Skeletal muscle tissue (tissue), 4 donors: ENCODE results near the gene TEC. TPM values are rescaled to one million over a fixed set of nuclear protein-coding genes. Genes with fewer than 3 reads are reported as not detected.
"Not testable (repeated sequence)": the region's sequence is repeated elsewhere in the genome, so short reads cannot be mapped to it uniquely, and the experiment has no call there.

Experiments
- H3K27ac ChIP-seq: one replicate; pipeline ENCODE4 v1.7.0; 2013; ENCODE audit warnings: mild to moderate bottlenecking, low read depth, low read length, inconsistent platforms
- H3K27me3 ChIP-seq, 3 donors: one replicate each; pipeline ENCODE4 v1.7.0; 2013; ENCODE audit warnings: low read length in 3 of 3; ENCODE audit not compliant: control insufficient read depth in 3 of 3, insufficient read depth in 3 of 3
- H3K36me3 ChIP-seq, 3 donors: one replicate each; pipeline ENCODE4 v1.7.0; 2013; ENCODE audit warnings: low read length in 3 of 3; ENCODE audit not compliant: control insufficient read depth in 3 of 3, insufficient read depth in 3 of 3
- H3K4me1 ChIP-seq, 3 donors: one replicate each; pipeline ENCODE4 v1.7.0; 2013; ENCODE audit warnings: low read length in 3 of 3, mild to moderate bottlenecking in 3 of 3; ENCODE audit not compliant: control insufficient read depth in 3 of 3, insufficient read depth in 3 of 3
- H3K4me3 ChIP-seq, 3 donors: one replicate each; pipeline ENCODE4 v1.7.0; 2013; ENCODE audit warnings: low read length in 3 of 3
- H3K9ac ChIP-seq, 3 donors: one replicate each; pipeline ENCODE4 v1.7.0; 2013; ENCODE audit warnings: low read length in 3 of 3, mild to moderate bottlenecking in 3 of 3, moderate library complexity in 2 of 3, low read depth in 1 of 3
- H3K9me3 ChIP-seq, 3 donors: one replicate each; pipeline ENCODE4 v1.7.0; 2013; ENCODE audit warnings: low read length in 3 of 3; ENCODE audit not compliant: control insufficient read depth in 3 of 3
- total RNA-seq: library from RNA; depleted of rRNA; stranded (reverse); fragments of >200 nt; gene quantifications from one replicate; pipeline ENCODE4 v1.2.3, GENCODE V29; 2014
- donor health status: Osteomylitis.

TEC gene
- total RNA-seq, 1 donor from 2014 or later, result 0.52 TPM

DNA sequence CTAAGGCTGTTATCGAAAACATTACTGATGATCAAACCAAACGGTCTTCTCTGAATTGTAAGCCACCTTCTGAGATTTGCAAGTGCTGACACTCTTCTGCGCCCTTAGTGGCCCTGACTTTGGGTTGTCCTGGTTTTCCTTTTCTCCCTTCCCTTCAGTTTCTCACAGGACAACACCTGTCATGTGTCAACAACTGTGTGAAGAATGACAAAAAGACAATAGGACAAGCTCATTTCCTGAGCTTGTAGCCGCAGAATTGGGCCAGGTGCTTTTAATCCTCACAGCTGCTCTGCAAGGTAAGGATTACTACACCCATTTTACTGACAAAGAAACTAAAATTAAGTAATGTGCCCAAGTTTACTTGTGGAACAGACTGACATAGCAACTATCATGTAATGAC is 90.7 kb downstream of the TEC start:
- H3K36me3 ChIP-seq, result no peaks in the 10 kb centered on the region
- H3K9ac ChIP-seq, result no peak overlapping the region
- no peak overlapping the region for H3K27ac ChIP-seq
- no peaks in the 10 kb centered on the region for H3K27me3 ChIP-seq
- no peak overlapping the region for H3K4me3 ChIP-seq
- no peaks in the 10 kb centered on the region for H3K4me1 ChIP-seq
- H3K9me3 ChIP-seq, result no peaks in the 10 kb centered on the region

GRCh38 chr4:48175806-48176205 is 93.8 kb downstream of the TEC start:
- H3K4me1 ChIP-seq, result peaks cover 0 to 3% (median 0%) of the 10 kb centered on the region in 3 donors
- no peaks in the 10 kb centered on the region for H3K36me3 ChIP-seq
- H3K4me3 ChIP-seq, result no peak overlapping the region
- no peaks in the 10 kb centered on the region for H3K9me3 ChIP-seq
- no peak overlapping the region for H3K9ac ChIP-seq
- no peak overlapping the region for H3K27ac ChIP-seq
- H3K27me3 ChIP-seq, result no peaks in the 10 kb centered on the region

- Histone ChIP-seq H3K4me3 (no peak overlapping the region), H3K27ac (no peak overlapping the region)
Measured at GRCh38 chr4:48175328-48175727, 94.3 kb downstream of the TEC start.

GRCh38 chr4:48173056-48173991 is 96.3 kb downstream of the TEC start:
- Histone ChIP-seq H3K27me3 (no peaks in the 10 kb centered on the region), H3K4me1 (peaks cover 0 to 7% (median 3%) of the 10 kb centered on the region in 3 donors), H3K9ac (no peak overlapping the region), H3K9me3 (no peaks in the 10 kb centered on the region), H3K27ac (no peak overlapping the region), H3K4me3 (no peak overlapping the region), H3K36me3 (peaks cover 0 to 1% (median 0%) of the 10 kb centered on the region in 3 donors)

More at GRCh38 chr4:48175328-48175727, 94.3 kb downstream of the TEC start:
- H3K9me3 ChIP-seq, result no peaks in the 10 kb centered on the region
- H3K27me3 ChIP-seq, result no peaks in the 10 kb centered on the region
- H3K36me3 ChIP-seq, result no peaks in the 10 kb centered on the region
- H3K4me1 ChIP-seq, result peaks cover 0 to 3% (median 0%) of the 10 kb centered on the region in 3 donors
- no peak overlapping the region for H3K9ac ChIP-seq

DNA sequence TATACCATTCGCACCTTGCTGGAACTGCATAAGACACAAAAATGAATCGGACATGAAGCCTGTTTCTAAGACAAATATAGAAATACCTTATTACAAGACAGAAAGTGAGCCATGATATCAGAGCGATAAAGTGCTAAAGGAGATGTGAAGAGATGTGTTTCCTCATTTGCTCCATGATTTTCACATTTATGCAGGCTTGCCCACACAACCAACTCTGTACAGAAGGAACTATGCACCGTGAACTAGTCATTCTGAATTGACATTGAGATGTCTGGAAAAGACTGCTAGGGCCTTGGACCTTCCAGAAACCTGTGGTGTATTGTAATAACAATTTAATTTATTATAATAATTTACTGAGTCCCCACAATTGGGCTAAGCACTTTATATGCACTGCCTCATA is 97.0 kb downstream of the TEC start:
- Histone ChIP-seq H3K36me3 (peaks cover 0 to 1% (median 0%) of the 10 kb centered on the region in 3 donors), H3K9me3 (no peaks in the 10 kb centered on the region), H3K4me3 (no peak overlapping the region), H3K4me1 (peaks cover 0 to 7% (median 3%) of the 10 kb centered on the region in 3 donors), H3K27me3 (no peaks in the 10 kb centered on the region), H3K27ac (no peak overlapping the region), H3K9ac (no peak overlapping the region)

DNA sequence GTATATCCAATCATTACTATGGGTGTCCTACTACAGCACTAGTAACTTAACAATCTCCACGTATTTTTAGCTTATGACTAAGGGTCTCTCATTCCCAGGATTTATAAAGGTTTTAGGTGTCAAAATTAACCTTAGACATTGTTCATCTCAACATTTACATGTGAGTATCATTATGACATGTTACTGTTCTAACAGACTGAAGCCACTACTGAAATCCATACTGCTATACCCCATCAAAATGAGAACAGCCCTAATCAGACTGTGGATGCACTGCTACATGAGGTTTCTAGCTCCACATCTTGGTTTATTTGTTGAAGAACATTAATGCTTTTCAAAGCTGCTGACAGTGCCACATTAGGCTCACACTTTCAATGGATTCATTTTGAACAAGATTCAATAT is 100.0 kb downstream of the TEC start:
- Histone ChIP-seq H3K27ac (no peak overlapping the region), H3K36me3 (peaks cover 0 to 5% (median 0%) of the 10 kb centered on the region in 3 donors), H3K4me1 (peaks cover 0 to 7% (median 3%) of the 10 kb centered on the region in 3 donors), H3K9me3 (no peaks in the 10 kb centered on the region), H3K9ac (no peak overlapping the region), H3K4me3 (no peak overlapping the region), H3K27me3 (no peaks in the 10 kb centered on the region)

DNA sequence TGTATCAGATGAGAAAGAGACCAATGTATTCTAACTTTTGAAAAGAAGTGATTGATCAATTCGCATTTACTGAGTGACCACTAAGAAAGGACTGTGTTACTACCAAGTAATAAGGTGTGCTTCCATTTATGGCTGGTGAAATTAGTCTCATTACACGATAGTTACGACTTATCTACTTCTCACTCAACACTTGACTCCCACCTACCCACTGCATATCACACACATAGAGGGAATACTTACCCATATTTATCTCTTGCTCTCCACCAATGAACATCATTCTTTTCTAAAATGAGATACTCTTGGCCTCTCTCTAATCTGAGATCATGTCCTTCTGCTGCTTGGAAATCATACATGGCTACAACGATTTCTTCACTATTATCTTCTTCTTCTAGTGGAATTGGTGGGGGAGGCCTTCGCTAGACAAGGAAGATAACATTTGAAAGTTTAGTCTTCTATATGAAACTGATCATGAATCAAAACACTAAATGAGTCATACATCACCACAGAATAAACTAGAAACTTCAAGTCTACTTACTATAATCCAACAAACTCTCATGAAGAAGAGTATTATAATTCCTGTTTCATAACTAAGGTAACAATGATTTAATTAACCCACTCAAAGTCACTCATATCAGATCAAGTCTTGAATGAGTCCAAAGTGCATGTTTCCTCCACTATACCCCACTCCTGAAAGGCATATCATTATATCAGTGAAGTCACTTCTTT is 101.9 kb downstream of the TEC start:
- Histone ChIP-seq H3K9ac (no peak overlapping the region), H3K36me3 (peaks cover 0 to 5% (median 0%) of the 10 kb centered on the region in 3 donors), H3K4me3 (no peak overlapping the region), H3K27ac (no peak overlapping the region), H3K27me3 (no peaks in the 10 kb centered on the region), H3K9me3 (no peaks in the 10 kb centered on the region), H3K4me1 (peaks cover 0 to 7% (median 0%) of the 10 kb centered on the region in 3 donors)

DNA sequence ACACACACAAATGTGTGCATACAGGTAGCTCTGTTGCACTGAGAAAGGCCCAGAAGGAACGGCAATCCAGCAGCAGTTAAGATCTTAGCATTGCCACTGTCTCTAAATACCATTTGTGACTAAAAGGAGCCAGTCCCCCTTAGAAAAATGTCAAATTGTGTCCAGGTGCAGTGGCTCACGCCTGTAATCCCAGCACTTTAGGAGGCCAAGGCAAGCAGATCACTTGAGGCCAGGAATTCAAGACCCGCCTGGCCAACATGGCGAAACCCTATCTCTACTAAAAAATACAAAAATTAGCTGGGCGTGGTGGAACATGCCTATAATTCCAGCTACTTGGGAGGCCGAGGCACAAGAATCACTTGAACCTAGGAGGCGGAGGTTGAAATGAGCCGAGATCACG is 105.1 kb downstream of the TEC start:
- not testable (repeated sequence) for H3K36me3 ChIP-seq, H3K4me3 ChIP-seq, H3K9me3 ChIP-seq, H3K4me1 ChIP-seq, H3K27ac ChIP-seq, H3K9ac ChIP-seq, H3K27me3 ChIP-seq

- Histone ChIP-seq H3K4me3 (no peak overlapping the region), H3K36me3 (peaks cover 0 to 4% (median 0%) of the 10 kb centered on the region in 3 donors), H3K9ac (no peak overlapping the region), H3K9me3 (no peaks in the 10 kb centered on the region), H3K27me3 (no peaks in the 10 kb centered on the region), H3K27ac (no peak overlapping the region), H3K4me1 (no peaks in the 10 kb centered on the region)
Measured at GRCh38 chr4:48163746-48164145, 105.9 kb downstream of the TEC start.

DNA sequence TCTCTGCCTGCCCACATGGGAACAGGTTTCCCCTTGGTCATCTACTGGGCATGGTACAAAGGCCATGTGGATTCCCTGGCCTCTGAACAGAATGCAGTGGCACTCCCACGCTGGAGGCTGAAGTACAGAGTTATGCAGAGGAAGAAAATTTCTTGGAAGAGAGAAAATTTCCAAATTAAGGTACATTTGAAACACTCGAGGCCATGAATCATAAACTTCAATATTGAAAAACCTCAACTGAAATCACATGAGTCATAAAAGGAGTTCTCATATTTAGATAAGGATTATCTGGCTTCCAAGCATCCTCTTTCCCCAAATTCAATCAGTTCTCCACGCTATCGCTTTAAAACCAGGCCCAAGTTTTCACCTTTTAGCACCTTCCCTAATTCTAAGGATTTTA is 107.5 kb downstream of the TEC start:
- Histone ChIP-seq H3K9me3 (no peaks in the 10 kb centered on the region), H3K4me3 (no peak overlapping the region), H3K27ac (no peak overlapping the region), H3K4me1 (no peaks in the 10 kb centered on the region), H3K9ac (no peak overlapping the region), H3K27me3 (no peaks in the 10 kb centered on the region), H3K36me3 (peaks cover 0 to 4% (median 0%) of the 10 kb centered on the region in 3 donors)
